H1 (cell line): ENCODE results near the gene NR5A1. TPM values are rescaled to one million over a fixed set of nuclear protein-coding genes. Genes with fewer than 3 reads are reported as not detected.

Experiments used
- CTCF ChIA-PET: fragments of 300-600 bp; sonication (Branson Sonifier 250); formaldehyde crosslinking; loops from one replicate; lab custom pipeline; 2021; ENCODE audit not compliant: partially characterized antibody; lab: Charles Lee
- POLR2A ChIA-PET: fragments of 300-600 bp; sonication (Branson Sonifier 250); formaldehyde crosslinking; loops from one replicate; lab custom pipeline; 2021; ENCODE audit warnings: inconsistent platforms; ENCODE audit not compliant: partially characterized antibody; lab: Charles Lee
- DNase-seq, 2 experiments: peaks; one replicate each; pipeline versions ENCODE4 v3.0.0 to v3.0.0-alpha.2; 2010 to 2022; ENCODE audit warnings: low spot score in 2 of 2, low read depth in 1 of 2, mixed read lengths in 1 of 2
- FAIRE-seq: peaks from 2 replicates; lab custom pipeline; 2011; peaks lifted over from hg19 to GRCh38; lab: Jason Lieb, UNC
- H2AFZ ChIP-seq: 2 replicates; pipeline ENCODE4 v1.8.1; 2012; ENCODE audit warnings: low read length, inconsistent platforms
- H2AK5ac ChIP-seq: 2 replicates; pipeline ENCODE4 v1.6.1; 2013; ENCODE audit warnings: low read depth, low read length
- H2BK120ac ChIP-seq: replicated peaks from 2 replicates; pipeline ENCODE3; 2013; ENCODE audit warnings: low read depth, low read length, inconsistent platforms
- H2BK12ac ChIP-seq: 2 replicates; pipeline ENCODE4 v1.6.1; 2013; ENCODE audit warnings: low read depth, low read length
- H2BK15ac ChIP-seq: 2 replicates; pipeline ENCODE4 v1.6.1; 2013; ENCODE audit warnings: low read length
- H2BK20ac ChIP-seq: 2 replicates; pipeline ENCODE4 v1.6.1; 2013; ENCODE audit warnings: low read length
- H2BK5ac ChIP-seq: 2 replicates; pipeline ENCODE4 v1.6.1; 2013; ENCODE audit warnings: low read depth, low read length
- H3K14ac ChIP-seq: 2 replicates; pipeline ENCODE4 v1.6.1; 2013; ENCODE audit warnings: inconsistent platforms; ENCODE audit not compliant: insufficient read length
- H3K18ac ChIP-seq: 2 replicates; pipeline ENCODE4 v1.6.1; 2013; ENCODE audit warnings: low read length; ENCODE audit errors: extremely low read depth
- H3K23ac ChIP-seq: 2 replicates; pipeline ENCODE4 v1.6.1; 2013; ENCODE audit warnings: inconsistent platforms; ENCODE audit not compliant: insufficient read length
- H3K23me2 ChIP-seq: 2 replicates; pipeline ENCODE4 v1.6.1; 2013; ENCODE audit warnings: low read depth, low read length
- H3K27ac ChIP-seq: 2 replicates; pipeline ENCODE4 v1.6.1; 2011; ENCODE audit warnings: low read depth, low read length, inconsistent platforms
- H3K27me3 ChIP-seq, 4 experiments: replicated peaks in 1 of 4; 1 replicate in 1 of 4; 2 replicates in 3 of 4; pipeline versions ENCODE4 v1.6.1 to v1.8.1; 2011 to 2013; ENCODE audit warnings: low read length in 3 of 4, mild to moderate bottlenecking in 3 of 4, inconsistent platforms in 2 of 4, mixed read lengths in 2 of 4, moderate library complexity in 1 of 4; ENCODE audit not compliant: control insufficient read depth in 3 of 4, insufficient read depth in 3 of 4; ENCODE audit errors: extremely low read depth in 1 of 4
- H3K36me3 ChIP-seq, 4 experiments: 2 replicates each; pipeline versions ENCODE4 v1.6.1 to v1.8.1; 2011 to 2013; ENCODE audit warnings: mild to moderate bottlenecking in 4 of 4, low read length in 3 of 4, moderate library complexity in 2 of 4, control low read depth in 1 of 4, inconsistent platforms in 1 of 4; ENCODE audit not compliant: insufficient read depth in 4 of 4, control insufficient read depth in 2 of 4
- H3K4ac ChIP-seq: replicated peaks from 2 replicates; pipeline ENCODE3; 2013; ENCODE audit warnings: low read length, low read depth, mixed read lengths, inconsistent platforms; ENCODE audit not compliant: insufficient read length
- H3K4me1 ChIP-seq, 4 experiments: replicated peaks in 1 of 4; 1 replicate in 1 of 4; 2 replicates in 3 of 4; pipeline versions ENCODE4 v1.6.1 to v1.8.1; 2011 to 2013; ENCODE audit warnings: low read length in 3 of 4, inconsistent platforms in 2 of 4, mixed read lengths in 1 of 4; ENCODE audit not compliant: insufficient read depth in 4 of 4, control insufficient read depth in 3 of 4
- H3K4me2 ChIP-seq, 2 experiments: 2 replicates each; pipeline versions ENCODE4 v1.6.1 to v1.8.1; 2011 to 2013; ENCODE audit warnings: low read depth in 2 of 2, low read length in 2 of 2, control low read depth in 1 of 2, inconsistent platforms in 1 of 2, mild to moderate bottlenecking in 1 of 2; ENCODE audit not compliant: insufficient read depth in 1 of 2
- H3K4me3 ChIP-seq, 4 experiments: fragments of 200-600, 300-600 bp in 1 of 4; sonication (generic), shearing (Covaris generic), sonication (Bioruptor Twin) in 1 of 4; 2 replicates each; pipeline versions ENCODE4 v1.5.1 to v1.8.1; 2011 to 2016; ENCODE audit warnings: low read length in 4 of 4, low read depth in 3 of 4, control low read depth in 2 of 4, inconsistent platforms in 2 of 4, mild to moderate bottlenecking in 2 of 4, mixed read lengths in 1 of 4, moderate library complexity in 1 of 4; ENCODE audit not compliant: insufficient read depth in 2 of 4; ENCODE audit errors: extremely low read depth in 1 of 4
- H3K56ac ChIP-seq: replicated peaks from 2 replicates; pipeline ENCODE3; 2013; ENCODE audit warnings: low read depth, mild to moderate bottlenecking, mixed read lengths, low read length, inconsistent platforms; ENCODE audit not compliant: insufficient read length
- H3K79me1 ChIP-seq: 2 replicates; pipeline ENCODE4 v1.6.1; 2013; ENCODE audit warnings: low read depth, low read length, control low read depth
- H3K79me2 ChIP-seq, 2 experiments: 2 replicates each; pipeline versions ENCODE4 v1.6.1 to v1.8.1; 2012 to 2013; ENCODE audit warnings: low read length in 2 of 2, mild to moderate bottlenecking in 2 of 2, inconsistent platforms in 1 of 2; ENCODE audit not compliant: insufficient read depth in 2 of 2, control insufficient read depth in 1 of 2
- H3K9ac ChIP-seq, 4 experiments: replicated peaks in 1 of 4; 1 replicate in 1 of 4; 2 replicates in 3 of 4; pipeline versions ENCODE4 v1.6.1 to v1.8.1; 2011 to 2013; ENCODE audit warnings: low read depth in 3 of 4, low read length in 3 of 4, control low read depth in 2 of 4, mild to moderate bottlenecking in 2 of 4, moderate library complexity in 2 of 4, inconsistent platforms in 1 of 4; ENCODE audit errors: extremely low read depth in 1 of 4
- H3K9me3 ChIP-seq, 2 experiments: 2 replicates each; pipeline versions ENCODE4 v1.6.1 to v1.8.1; 2012 to 2013; ENCODE audit warnings: mild to moderate bottlenecking in 2 of 2, moderate library complexity in 2 of 2, control low read depth in 1 of 2, inconsistent platforms in 1 of 2, low read depth in 1 of 2, low read length in 1 of 2, mixed read lengths in 1 of 2; ENCODE audit not compliant: insufficient read depth in 2 of 2
- H4K20me1 ChIP-seq, 2 experiments: replicated peaks in 1 of 2; 2 replicates each; pipeline versions ENCODE3 to v1.8.1; 2011 to 2013; ENCODE audit warnings: inconsistent platforms in 2 of 2, low read length in 2 of 2, mild to moderate bottlenecking in 1 of 2; ENCODE audit not compliant: insufficient read depth in 2 of 2, control insufficient read depth in 1 of 2
- H4K5ac ChIP-seq: 2 replicates; pipeline ENCODE4 v1.6.1; 2013; ENCODE audit warnings: low read length, low read depth, mixed read lengths, inconsistent platforms; ENCODE audit not compliant: insufficient read length
- H4K8ac ChIP-seq: 2 replicates; pipeline ENCODE4 v1.8.0; 2013; ENCODE audit warnings: mild to moderate bottlenecking, moderate library complexity, low read length, inconsistent platforms; ENCODE audit not compliant: insufficient read depth; ENCODE audit errors: extremely low read depth
- H4K91ac ChIP-seq: replicated peaks from 2 replicates; pipeline ENCODE3; 2013; ENCODE audit warnings: low read length, mixed read lengths, inconsistent platforms; ENCODE audit not compliant: insufficient read length
- CREB1 ChIP-seq: IDR thresholded peaks from 2 replicates; pipeline ENCODE4 v1.6.1; 2012; ENCODE audit warnings: inconsistent platforms
- CTBP2 ChIP-seq: IDR thresholded peaks from 2 replicates; pipeline ENCODE4 v1.7.0; 2011; ENCODE audit warnings: borderline replicate concordance, mild to moderate bottlenecking, moderate library complexity, mixed read lengths, low read length; ENCODE audit not compliant: insufficient read depth, insufficient read length
- GTF2F1 ChIP-seq: IDR thresholded peaks from 2 replicates; pipeline ENCODE4 v1.6.1; 2012; ENCODE audit warnings: low read depth, low read length, improper control_type of control experiment, borderline replicate concordance
- JUND ChIP-seq: IDR thresholded peaks from 2 replicates; pipeline ENCODE4 v1.6.1; 2011; ENCODE audit warnings: mild to moderate bottlenecking, improper control_type of control experiment, low read length
- KDM4A ChIP-seq: IDR thresholded peaks from one replicate; pipeline ENCODE4 v1.7.1; 2012; ENCODE audit warnings: low read depth, mild to moderate bottlenecking, moderate library complexity, low read length, inconsistent platforms; ENCODE audit not compliant: severe bottlenecking
- RBBP5 ChIP-seq: IDR thresholded peaks from 2 replicates; pipeline ENCODE4 v1.7.1; 2012; ENCODE audit warnings: low read depth, mild to moderate bottlenecking, inconsistent platforms, low read length, moderate library complexity, borderline replicate concordance
- RFX5 ChIP-seq: IDR thresholded peaks from 2 replicates; pipeline ENCODE4 v1.6.1; 2011; ENCODE audit warnings: low read depth, low read length, improper control_type of control experiment, borderline replicate concordance
- SUZ12 ChIP-seq: fragments of 200-600 bp; sonication (generic); IDR thresholded peaks from 2 replicates; pipeline ENCODE4 v1.6.1; 2012; ENCODE audit warnings: mild to moderate bottlenecking, inconsistent platforms, low read length, moderate library complexity, mixed read lengths
- TAF7 ChIP-seq: optimal IDR thresholded peaks from 2 replicates; pipeline ENCODE3; 2011; ENCODE audit warnings: low read depth, mild to moderate bottlenecking, inconsistent platforms, low read length, moderate library complexity, borderline replicate concordance
- YY1 ChIP-seq: IDR thresholded peaks from 2 replicates; pipeline ENCODE4 v1.6.1; 2011; ENCODE audit warnings: low read depth, mild to moderate bottlenecking, low read length
- ZNF274 ChIP-seq: IDR thresholded peaks from 2 replicates; pipeline ENCODE4 v1.7.0; 2012; ENCODE audit warnings: low read length, borderline replicate concordance; ENCODE audit errors: extremely low read depth
- WGBS, 2 experiments: shearing (Covaris generic) in 1 of 2; methylation state at CpG; one replicate each; pipeline versions ENCODE4 v1.1.6 to v1.1.7; 2013 to 2015; ENCODE audit warnings: low lambda C conversion rate in 2 of 2, mixed read lengths in 2 of 2, inconsistent platforms in 1 of 2, low coverage in 1 of 2, missing lambda C conversion rate in 1 of 2; ENCODE audit not compliant: insufficient replicate concordance in 2 of 2, insufficient coverage in 1 of 2, insufficient read length in 1 of 2; ENCODE audit errors: extremely low coverage in 1 of 2, missing lambda C conversion rate in 1 of 2; 5-methylcytosine and 5-hydroxymethylcytosine counted together
- polyA plus RNA-seq, 7 experiments: library from polyadenylated mRNA; depleted of rRNA in 3 of 7; stranded (reverse) in 5 of 7; unstranded in 2 of 7; fragments of >200 nt in 5 of 7; fragments of 200-250 nt in 2 of 7; gene quantifications; 1 replicate in 5 of 7; 2 replicates in 1 of 7; 4 replicates in 1 of 7; pipeline versions ENCODE4 v1.2.1 to v1.2.3, GENCODE V29; 2011 to 2013; ENCODE audit warnings: missing spikeins in 2 of 7, mixed read lengths in 2 of 7
- total RNA-seq: library from RNA; stranded (reverse); fragmentation: NEBNext Ultra II Directional; extraction: Animal tissue kit (Norgen Biotek cat#: 25700); gene quantifications from 2 replicates; pipeline ENCODE4 v1.2.1, GENCODE V29; 2021
- TF ChIP-seq, protein P1 (sequence below), 3 experiments: IDR thresholded peaks; 1 replicate in 2 of 3; 2 replicates in 1 of 3; pipeline versions ENCODE4 v1.5.1 to v1.6.1; 2011; ENCODE audit warnings: low read length in 3 of 3, mild to moderate bottlenecking in 3 of 3, inconsistent platforms in 2 of 3, low read depth in 1 of 3, moderate library complexity in 1 of 3; ENCODE audit not compliant: insufficient read depth in 1 of 3; ENCODE audit errors: control extremely low read depth in 1 of 3

Gene NR5A1
- total and polyA plus RNA-seq, 2 of the 8 experiments (the other 6 are each of a cell fraction or from before 2014, with no cell fraction given), result 0.29 to 0.58 TPM

DNA sequence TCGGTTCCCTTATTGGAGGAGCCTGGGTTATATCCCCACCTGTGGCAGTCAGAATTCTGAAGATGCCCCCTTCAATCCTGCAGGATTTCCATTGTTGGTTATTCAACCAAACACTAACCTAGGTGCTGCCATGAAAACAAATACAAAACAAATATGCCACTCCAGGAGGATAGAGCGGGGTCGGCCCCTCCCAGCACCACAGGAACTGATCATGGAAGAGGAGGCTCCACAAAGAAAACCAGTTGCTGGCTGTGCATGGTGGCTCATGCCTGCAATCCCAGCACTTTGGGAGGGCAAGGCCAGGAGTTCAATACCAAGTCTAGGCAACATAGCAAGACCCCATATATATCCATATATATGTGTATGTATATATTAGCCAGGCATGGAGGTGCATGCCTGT is 70.1 kb downstream of the NR5A1 start:
- Histone ChIP-seq H3K9me3 (no peaks in the 10 kb centered on the region), H3K4me1 (no peaks in the 10 kb centered on the region), H3K4me3 (no peak overlapping the region), H2BK15ac (no peak overlapping the region), H3K23ac (no peak overlapping the region), H4K20me1 (no peaks in the 10 kb centered on the region), H2AFZ (no peak overlapping the region), H3K18ac (no peak overlapping the region), H3K56ac (no peak overlapping the region), H3K23me2 (no peaks in the 10 kb centered on the region), H3K36me3 (no peaks in the 10 kb centered on the region), H3K27ac (no peak overlapping the region), H3K9ac (no peak overlapping the region), H3K27me3 (no peaks in the 10 kb centered on the region; a peak in 1 of 7 replicates), H3K4me2 (no peak overlapping the region), H3K79me2 (no peaks in the 10 kb centered on the region), H4K8ac (no peak overlapping the region), H4K5ac (no peak overlapping the region), H3K14ac (no peak overlapping the region), H2BK20ac (no peak overlapping the region), H2BK120ac (no peak overlapping the region), H2BK5ac (no peak overlapping the region), H3K4ac (no peak overlapping the region), H3K79me1 (no peaks in the 10 kb centered on the region), H2AK5ac (no peak overlapping the region), H2BK12ac (no peak overlapping the region), H4K91ac (no peak overlapping the region)
- TF ChIP-seq YY1, result no peak
- TF ChIP-seq, protein P1, sequence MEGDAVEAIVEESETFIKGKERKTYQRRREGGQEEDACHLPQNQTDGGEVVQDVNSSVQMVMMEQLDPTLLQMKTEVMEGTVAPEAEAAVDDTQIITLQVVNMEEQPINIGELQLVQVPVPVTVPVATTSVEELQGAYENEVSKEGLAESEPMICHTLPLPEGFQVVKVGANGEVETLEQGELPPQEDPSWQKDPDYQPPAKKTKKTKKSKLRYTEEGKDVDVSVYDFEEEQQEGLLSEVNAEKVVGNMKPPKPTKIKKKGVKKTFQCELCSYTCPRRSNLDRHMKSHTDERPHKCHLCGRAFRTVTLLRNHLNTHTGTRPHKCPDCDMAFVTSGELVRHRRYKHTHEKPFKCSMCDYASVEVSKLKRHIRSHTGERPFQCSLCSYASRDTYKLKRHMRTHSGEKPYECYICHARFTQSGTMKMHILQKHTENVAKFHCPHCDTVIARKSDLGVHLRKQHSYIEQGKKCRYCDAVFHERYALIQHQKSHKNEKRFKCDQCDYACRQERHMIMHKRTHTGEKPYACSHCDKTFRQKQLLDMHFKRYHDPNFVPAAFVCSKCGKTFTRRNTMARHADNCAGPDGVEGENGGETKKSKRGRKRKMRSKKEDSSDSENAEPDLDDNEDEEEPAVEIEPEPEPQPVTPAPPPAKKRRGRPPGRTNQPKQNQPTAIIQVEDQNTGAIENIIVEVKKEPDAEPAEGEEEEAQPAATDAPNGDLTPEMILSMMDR (IDR thresholded peaks at IDR 0.05; ENCODE audit: control extremely low read depth in 1 of 3, insufficient read depth in 1 of 3, low read depth in 1 of 3, low read length in 3 of 3), result no peak
- TF ChIP-seq GTF2F1, result no peak
- TF ChIP-seq CREB1, result no peak
- no peak for TF ChIP-seq RFX5
- no peak for TF ChIP-seq JUND
- no peak for TF ChIP-seq CTBP2
- TF ChIP-seq SUZ12, result no peak
- no peak for TF ChIP-seq TAF7
- TF ChIP-seq KDM4A, result no peak
- no peak for TF ChIP-seq ZNF274
- TF ChIP-seq RBBP5, result no peak
- CTCF ChIA-PET, result interaction anchor here (1.3 to 9.8 kb wide), 2 partner anchors 12 to 17 kb away, joined by 4 to 87 read pairs; no protein-coding TSS in a partner anchor
- WGBS, 2 experiments, result 83% methylated on average over 3 of the region's 3 CpGs; no CpG with 5 or more reads in 1 of the 2 experiments
- POLR2A ChIA-PET, result no interaction called here
- no peak for DNase-seq
- no peak for FAIRE-seq
